DMS 273 treated with DMSO at 0.1 percent for 48 hours (cell line): ENCODE data around the gene PAOX.
"Not testable (repeated sequence)": the region's sequence is repeated elsewhere in the genome, so short reads cannot be mapped to it uniquely, and the experiment has no call there.

Experiments
- DNase-seq: peaks from one replicate; lab custom pipeline; 2025; lab: John Stamatoyannopoulos, UW

The PAOX gene

GRCh38 chr10:133385214-133385613 lies 6.2 kb downstream of the PAOX start:
- DNase-seq: no peak

GRCh38 chr10:133386951-133387350 lies 7.9 kb downstream of the PAOX start:
- not testable (repeated sequence) for DNase-seq

- no peak for DNase-seq
These were observed 9.3 kb downstream of the PAOX start for GRCh38 chr10:133388236-133388972.

GRCh38 chr10:133388973-133389818 lies 10.1 kb downstream of the PAOX start:
- no peak for DNase-seq

- DNase-seq: no peak
These were observed 11.7 kb downstream of the PAOX start for GRCh38 chr10:133390597-133391248.

GRCh38 chr10:133391249-133391635 lies 12.2 kb downstream of the PAOX start:
- no peak for DNase-seq

- no peak for DNase-seq
These were observed 12.9 kb downstream of the PAOX start for GRCh38 chr10:133391761-133392518.

GRCh38 chr10:133393401-133394063 lies 14.5 kb downstream of the PAOX start:
- DNase-seq: no peak

GRCh38 chr10:133394064-133394663 lies 15.1 kb downstream of the PAOX start, which contains the start of gene MTG1:
MTG1 (plus strand) TSS chr10:133394157; CDS start chr10:133394221, 64 bp downstream.
- DNase-seq: peak; percentile 62

GRCh38 chr10:133394801-133395221 lies 15.7 kb downstream of the PAOX start:
- DNase-seq: no peak

- DNase-seq: no peak
These were observed 17.1 kb downstream of the PAOX start for GRCh38 chr10:133396035-133396624.

- no peak for DNase-seq
These were observed 18.9 kb downstream of the PAOX start for GRCh38 chr10:133397938-133398337.

GRCh38 chr10:133399123-133399601 lies 20.1 kb downstream of the PAOX start:
- DNase-seq: no peak

GRCh38 chr10:133400624-133401424 lies 21.8 kb downstream of the PAOX start:
- DNase-seq: no peak

- no peak for DNase-seq
These were observed 22.4 kb downstream of the PAOX start for GRCh38 chr10:133401500-133401899.

- no peak for DNase-seq
These were observed 23.1 kb downstream of the PAOX start for GRCh38 chr10:133401981-133402725.

- no peak for DNase-seq
These were observed 24.3 kb downstream of the PAOX start for GRCh38 chr10:133403359-133403758.

GRCh38 chr10:133403784-133404183 lies 24.7 kb downstream of the PAOX start:
- no peak for DNase-seq

GRCh38 chr10:133405272-133405671 lies 26.2 kb downstream of the PAOX start:
- DNase-seq: no peak
